ENCODE data around the gene NRG3.

NRG3 gene

DNA sequence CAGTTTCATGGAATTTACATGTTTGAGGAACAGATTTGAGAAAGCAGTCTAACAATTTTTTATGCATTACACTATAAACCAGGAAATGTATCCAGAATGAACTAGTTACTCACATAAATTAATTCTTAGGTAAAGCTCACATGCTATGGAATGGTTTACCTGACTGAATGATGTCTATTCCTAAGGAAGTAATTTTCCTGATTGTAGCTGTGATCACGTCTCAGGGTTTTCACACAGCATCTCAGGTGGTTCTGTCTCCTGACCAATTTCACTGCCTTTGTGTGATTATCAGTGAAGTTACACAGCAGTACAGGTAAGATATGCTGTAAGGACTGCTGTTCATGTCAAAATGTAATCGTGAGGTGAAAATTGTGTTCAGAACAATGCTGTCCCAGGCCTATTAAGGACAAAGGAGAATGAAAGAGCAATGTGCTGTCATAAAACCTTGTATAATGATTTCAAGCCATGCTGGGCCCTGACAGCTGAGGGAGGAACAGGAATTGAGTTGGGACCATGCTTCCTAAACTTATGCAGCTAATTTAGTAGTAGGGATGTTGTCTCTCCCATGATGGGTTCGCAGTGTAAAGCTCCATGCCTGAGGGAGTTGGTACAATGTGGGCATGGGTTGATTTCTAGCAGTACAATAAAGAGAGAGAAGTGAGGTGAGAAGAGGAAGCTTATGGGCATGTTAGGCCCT, 631.8 kb downstream of the NRG3 start:
- DNase-seq: no peak

DNA sequence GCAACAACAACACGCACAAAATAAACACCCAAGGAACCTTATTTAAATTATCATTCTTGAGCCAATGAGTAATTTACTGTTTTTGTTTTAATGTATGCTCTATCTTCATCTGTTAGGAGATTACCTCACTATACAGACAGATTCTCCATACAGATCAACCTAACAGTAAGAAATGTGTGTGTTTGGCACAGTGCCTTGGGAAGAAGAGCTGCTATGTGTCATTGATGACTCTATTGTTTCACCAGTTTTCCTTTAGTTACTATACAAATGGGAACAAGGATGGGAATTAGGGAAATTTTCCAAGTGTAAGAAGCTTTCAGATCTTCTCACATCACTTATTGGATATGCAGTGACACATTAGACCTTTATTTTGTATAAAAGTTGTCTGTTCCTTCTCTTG, 640.3 kb downstream of the NRG3 start:
- no peak for DNase-seq

DNA sequence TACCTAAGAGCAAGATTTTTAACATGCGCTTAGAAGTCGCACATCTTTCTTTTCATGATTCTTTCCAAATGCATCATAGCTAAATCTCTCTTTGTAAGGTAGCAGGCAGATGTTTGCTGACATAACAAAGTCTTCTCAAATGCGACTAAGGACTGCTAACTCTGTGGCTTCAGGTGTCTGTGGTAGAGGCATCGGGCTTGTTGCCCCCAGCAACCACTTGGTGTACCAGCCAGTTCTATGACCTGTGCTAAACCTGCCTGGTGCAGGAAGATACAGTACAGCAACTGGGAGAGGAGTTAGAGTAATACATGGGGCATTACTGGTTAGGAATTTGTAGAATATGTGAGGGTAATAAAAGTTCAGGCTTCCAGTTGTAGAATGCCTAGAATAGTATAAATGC, 654.1 kb downstream of the NRG3 start:
- no peak for DNase-seq

DNA sequence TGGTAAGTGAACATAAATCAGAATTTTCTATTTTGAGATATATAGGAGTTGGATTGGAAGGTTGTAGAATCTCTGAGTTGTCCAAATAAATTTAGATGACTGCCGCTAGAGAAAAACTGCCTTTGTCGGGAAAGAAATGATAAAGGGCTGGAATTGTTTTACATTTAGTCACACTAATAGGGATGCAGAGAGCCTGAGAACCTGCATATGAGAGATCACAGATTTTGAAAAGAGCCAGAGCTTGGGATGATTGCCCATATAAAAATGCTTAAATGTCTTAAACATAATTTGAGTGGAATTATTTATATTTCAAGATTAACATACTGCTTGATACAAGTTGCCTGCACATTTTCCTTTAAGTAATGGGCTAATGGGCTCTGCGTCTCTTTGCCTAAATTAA, 660.5 kb downstream of the NRG3 start:
- DNase-seq: no peak

DNA sequence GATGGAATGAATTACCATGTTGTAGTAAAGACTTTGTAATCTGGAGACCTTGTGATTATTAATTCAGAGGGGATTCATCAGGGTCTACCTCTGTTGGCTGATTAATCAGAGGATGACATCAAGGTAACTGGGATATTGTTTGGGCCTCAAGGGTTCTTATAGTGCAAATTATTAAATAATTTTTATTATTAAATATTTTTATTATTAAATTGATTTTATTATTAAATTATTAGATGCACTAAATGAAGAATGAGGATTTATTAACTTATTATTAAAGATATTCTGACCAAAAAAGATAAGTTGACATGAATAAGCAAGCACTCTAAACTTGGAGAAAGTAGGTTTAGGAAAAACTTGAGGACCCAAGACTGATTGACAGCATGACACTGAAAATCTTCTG, 661.7 kb downstream of the NRG3 start:
- no peak for DNase-seq

DNA sequence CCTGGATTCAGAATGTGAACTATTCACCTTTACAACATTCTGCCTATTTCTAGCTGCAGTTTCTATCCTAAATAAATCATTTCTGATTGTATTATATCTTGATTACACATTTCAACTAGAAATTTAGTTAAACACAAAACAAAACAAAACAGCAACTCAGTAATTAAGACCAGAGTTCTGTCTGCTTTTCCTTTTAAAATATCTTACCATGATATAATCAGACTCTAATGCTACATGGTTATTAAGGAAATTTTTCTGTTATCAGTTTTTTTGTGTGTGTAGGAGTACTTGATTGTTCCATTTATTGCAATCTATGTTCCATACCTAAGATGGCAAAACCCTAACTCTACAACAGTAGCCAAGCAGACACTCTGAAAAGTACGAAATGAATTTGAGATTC, 663.3 kb downstream of the NRG3 start:
- DNase-seq: no peak

DNA sequence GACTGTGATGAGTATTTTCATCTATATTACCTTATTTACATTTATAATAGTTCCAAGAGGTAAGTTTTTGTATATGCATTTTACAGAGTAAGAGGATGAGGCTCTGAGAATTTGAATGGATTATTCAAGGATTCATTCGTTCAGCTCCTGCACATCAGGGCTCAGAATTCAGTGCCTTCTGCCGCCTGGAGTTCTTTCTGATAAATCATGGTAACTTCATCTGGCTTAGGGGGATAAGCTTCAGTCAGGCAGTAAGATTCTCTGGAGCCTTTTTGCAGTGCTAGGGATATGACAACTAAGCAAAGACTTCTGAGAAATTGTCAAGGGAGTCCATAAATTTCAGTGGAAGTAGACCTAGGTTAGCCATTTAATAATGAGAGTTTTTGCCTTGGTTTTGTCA, 668.6 kb downstream of the NRG3 start:
- no peak for DNase-seq

DNA sequence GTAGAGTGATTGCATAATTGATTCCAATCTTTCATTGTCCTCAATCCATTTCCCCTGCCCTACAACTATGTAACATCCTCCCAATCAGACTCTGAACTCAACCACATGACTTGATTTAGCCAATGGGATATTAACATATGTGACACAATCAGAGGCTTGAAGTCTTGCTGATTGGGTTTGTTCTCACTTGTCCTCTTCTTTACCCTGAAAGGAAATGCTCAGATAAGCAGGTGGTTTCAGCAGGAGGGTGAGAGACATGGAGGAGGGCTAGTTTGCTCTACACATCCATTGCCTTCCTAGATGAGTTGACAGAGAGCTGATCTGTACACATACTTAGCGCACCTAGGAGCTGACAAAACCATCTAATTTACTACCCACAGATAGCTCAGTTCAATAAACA, 669.4 kb downstream of the NRG3 start:
- DNase-seq: no peak

DNA sequence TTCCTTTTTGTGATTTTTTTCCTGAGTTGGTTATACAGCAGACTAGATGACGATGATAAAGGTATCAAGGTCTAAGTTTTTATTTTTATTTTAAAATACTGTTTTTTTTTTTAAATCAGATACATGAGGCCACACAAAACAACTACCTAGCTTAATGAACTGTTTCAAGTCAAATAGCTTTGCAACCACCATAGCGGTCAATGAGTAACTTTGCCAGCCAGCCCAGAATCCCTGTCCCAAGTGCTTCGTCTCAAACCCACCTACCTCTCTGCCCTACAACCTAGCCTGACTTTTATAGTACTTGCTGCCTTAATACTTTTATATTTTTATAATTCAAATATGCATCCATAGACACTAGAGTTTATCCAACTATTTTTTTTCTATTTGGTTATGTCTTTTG, 676.5 kb downstream of the NRG3 start:
- no peak for DNase-seq

DNA sequence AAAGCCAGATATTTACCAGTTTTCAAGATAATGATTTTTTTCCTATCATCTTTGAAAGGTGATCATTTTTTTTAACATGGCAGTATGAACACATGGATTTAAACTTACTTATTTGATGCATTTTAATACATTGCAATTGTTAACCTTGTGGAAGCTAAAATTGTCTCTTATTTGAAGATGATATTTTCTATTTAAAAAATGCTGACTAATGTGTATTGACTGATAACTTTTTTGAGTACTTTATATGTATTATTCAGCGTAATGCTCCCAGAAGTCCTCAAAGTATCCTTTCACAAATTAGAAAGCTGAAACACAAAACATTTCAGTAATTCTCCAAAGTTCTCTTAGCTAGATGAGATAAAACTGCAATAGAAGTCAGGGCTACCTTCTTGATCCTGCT, 677.3 kb downstream of the NRG3 start:
- no peak for DNase-seq

DNA sequence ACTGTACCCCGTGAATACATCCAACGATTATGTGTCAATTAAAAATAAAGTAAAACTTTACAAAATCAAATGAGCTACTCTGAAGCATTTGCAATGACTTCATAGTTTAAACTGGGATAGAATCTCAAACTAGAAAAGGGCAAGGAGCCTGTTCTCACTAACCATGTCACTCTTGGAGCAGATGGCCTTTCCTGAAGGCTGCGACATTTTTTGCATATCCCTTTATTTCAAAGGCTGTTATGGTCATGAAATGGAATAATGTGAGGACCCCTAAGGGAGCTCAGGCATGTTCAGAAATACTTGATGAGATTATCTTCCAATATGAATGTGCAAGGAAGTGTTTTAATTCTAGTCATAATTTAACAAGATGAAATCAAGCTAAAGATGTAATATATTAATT, 679.4 kb downstream of the NRG3 start:
- no peak for DNase-seq

DNA sequence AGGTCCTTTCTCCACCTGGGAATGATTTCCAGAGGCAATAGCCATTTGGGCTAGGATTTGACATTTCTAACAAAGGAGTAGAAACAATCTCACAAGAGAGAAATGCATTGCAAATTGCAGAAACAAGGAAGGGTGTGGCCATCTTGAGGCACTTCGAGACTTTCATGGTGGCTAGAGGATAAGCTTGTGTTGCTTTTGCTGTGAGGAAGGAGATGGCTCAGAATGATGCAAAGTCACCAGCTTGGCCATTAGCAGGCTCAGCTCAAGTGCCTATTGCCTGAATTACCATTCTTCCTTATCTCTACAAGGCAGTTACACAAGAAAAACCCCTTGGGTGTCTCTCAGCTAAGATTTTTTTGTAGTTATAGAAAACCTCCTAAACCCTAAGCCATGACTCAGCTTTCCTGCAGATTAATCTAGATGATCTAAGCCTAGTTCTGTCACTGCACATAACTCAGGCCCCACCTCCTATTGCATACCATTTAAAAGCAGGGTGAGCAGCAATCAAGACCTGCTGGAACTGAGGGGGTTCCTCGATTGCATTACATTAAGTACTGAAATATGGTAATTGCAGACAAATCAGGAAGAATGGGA, 683.1 kb downstream of the NRG3 start:
- no peak for DNase-seq

DNA sequence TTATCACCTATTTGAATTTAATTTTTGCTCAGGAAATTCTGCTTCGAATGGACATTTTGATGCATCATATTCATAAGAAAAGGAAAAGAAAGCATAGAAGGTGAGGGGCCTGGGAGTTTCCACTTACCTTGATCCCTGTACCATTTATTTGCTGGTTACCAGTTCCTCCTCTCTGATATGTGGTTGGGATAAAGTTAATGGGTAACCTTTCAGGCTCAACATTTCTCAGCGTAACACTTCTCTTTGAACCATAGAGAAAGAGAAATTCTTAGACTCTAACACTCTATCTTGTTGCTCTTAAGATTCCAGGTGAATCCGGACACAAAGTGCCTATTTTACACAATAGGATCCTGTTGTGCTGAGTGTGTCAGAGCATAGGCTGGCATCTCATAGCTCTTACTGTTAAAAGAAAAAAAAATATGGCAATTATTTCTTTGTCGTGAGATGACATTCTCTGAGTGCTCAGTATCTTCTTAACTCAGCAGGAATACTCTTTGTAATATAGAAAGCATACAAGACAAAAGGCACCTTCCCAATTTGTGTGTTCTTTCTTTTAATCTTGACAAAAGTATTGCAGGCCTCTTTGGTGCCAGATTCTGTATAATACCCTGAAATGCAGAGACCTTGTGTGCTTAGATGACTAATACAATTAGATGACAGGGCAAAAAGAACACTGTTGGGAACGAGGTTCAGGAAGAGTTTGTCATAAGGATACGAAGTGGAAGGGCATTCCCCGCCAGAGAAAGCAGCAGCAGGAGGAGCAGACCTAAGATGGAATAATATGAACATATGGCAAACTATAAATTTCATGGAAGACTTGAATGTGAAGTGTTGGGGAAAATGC, 689.6 kb downstream of the NRG3 start:
- no peak for DNase-seq

DNA sequence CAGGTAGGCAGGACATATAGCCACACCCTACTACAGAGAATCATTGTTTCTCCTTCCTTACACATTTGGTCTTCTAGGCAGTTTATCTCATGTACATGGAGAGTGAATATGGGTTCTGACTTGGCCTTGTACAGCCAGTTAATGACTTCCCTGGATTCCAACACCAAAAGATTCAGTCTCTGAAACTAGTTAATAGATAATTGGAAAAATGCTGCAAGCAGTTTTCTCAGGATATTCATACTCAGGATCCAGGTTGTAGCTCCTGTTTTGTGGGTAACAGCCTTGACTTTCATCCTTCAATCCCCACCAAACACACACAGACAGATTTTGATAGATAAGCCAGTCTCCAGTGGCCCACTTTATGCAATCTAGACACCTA, 690.2 kb downstream of the NRG3 start:
- no peak for DNase-seq

DNA sequence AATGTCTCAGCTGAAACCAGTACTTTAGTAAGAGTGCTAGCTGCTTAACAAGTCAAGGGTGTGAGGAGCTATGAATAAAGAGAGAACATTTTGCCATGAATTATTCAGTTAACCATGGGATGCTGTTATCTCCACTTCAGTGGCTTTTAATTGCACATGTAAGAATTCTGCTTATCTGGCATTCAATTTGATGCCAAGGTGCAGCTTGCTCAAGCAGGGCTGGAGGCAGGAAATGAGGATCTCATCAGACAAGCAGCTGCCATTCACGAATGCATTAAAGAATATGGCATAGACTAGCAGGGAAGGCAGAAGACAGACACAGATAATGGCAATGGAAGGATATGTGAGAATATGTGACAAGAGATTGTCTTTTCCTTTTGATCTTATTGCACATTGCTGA, 697.8 kb downstream of the NRG3 start:
- no peak for DNase-seq

DNA sequence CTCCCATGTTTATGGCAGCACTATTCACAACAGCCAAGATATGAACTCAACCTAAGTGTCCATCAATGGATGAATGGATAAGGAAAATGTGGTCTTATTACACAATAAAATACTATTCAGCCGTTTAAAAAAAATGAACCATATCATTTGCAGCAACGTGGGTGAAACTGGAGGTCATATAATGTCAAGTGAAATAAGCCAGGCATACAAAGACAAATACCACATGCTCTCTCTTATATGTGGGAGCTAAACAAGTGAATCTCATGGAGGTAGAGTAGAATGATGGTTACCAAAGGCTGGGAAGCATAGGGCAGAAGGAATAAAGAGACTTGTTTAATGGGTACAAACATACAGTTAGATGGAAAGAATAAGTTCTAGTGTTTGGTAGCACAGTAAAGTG, 699.1 kb downstream of the NRG3 start:
- no peak for DNase-seq

DNA sequence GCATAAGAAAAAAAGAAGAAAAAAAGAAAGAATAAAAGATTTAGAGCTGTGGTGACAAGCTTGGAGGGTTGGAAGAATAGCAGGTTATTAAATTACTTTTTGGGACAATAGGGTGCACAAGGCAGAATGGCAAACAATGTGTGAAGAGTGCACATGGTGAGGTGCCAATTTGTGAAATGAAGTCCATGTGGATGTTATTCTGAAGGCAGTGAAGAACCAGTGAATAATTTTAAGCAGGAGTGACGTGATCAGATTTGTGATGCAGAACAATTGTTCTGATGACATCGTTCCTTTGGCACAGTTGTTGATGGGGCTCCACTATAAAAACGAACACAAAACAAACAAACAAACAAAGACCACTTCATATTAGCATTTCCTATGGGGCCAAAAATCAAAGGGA, 700.3 kb downstream of the NRG3 start:
- no peak for DNase-seq

DNA sequence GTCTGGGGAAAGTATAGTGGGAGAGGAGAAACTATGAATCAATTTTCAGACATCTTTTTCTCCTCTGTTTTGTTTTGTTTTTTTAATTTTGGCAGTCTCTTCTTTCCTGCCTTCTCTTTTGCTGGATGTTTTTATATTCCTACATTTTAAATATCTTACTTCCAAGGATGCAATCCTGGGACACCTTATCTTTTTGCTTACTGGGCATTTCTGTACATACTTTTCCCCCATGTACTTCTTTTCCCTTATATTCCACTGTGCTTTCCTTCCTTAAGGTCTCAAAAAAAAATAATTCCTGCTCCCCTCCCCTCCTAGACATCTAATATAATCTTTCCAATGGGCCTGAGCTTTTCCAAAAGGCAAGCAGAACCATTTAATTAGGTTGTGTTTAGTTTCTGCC, 701.1 kb downstream of the NRG3 start:
- DNase-seq: no peak

DNA sequence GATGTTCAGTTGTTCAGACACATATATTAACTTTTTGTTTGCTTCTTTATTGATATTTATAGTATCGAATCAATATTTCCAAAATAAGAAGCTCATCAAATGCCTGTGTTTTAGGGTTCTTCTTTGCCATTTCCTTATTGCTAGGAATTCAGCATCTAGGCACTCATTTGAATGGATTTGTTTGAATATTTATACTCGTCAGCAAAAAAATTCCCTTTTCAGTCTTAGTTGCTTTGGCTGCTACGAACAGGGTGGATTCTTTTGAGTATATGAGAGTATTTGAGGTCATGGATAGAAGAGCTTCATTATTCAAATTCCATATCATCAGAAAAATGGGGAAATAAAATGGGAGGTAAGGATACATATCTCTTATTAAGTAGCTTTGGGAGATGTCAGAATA, 706.9 kb downstream of the NRG3 start:
- DNase-seq: no peak

DNA sequence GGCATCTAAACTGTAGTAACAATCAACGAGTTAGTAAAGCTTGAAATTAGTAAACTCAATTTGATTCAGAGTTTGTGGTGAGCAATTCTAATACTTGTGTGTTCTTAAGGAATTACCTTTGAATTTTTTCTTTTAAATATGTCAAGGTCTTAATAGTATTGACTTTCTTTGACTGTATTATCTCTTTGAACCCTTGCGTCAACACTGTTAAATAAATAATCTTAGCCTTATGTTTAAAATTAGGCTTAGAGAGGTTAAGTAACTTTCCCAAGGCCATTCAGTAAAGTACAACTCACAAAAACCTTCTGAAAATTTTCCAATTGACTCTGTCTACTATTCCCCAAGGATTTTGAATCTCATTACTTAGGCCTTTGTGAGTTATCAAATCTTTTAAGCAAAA, 716.4 kb downstream of the NRG3 start:
- no peak for DNase-seq

DNA sequence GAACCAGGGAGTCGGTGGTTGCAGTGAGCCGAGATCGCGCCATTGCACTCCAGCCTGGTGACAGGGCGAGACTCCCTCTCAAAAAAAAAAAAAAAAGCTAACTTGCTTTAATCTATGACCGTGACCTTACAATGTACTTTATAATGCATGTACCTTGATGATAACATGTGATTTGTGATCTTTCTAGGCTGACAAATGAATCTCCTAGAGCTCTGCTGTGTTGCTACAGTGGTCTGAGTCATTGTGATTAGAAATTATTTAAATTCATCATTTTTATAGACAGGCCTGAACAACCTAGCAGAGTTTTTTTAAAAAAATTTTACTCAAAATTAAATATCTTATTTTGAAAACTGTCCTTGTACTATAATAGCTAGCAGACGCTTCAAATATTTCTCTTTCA, 722.8 kb downstream of the NRG3 start:
- DNase-seq: no peak

DNA sequence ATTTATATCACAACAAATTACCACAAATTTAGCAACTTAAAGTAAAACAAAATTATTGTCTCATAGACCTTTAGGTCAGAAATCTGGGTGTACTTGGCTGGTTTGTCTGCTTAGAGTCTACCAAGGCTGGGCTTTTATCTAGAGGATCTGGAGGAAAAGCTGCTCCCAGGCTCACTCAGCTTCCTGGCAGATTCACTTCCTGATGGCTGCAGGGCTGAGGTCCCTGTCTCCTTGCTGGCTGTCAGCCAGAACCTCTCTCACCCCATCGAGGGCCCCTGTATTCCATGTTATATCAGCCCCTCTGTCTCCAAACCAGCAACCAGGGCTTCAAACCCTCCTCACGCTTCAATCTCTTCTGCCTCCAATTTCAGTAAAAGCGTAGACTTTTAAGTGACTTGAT, 734.9 kb downstream of the NRG3 start:
- no peak for DNase-seq

DNA sequence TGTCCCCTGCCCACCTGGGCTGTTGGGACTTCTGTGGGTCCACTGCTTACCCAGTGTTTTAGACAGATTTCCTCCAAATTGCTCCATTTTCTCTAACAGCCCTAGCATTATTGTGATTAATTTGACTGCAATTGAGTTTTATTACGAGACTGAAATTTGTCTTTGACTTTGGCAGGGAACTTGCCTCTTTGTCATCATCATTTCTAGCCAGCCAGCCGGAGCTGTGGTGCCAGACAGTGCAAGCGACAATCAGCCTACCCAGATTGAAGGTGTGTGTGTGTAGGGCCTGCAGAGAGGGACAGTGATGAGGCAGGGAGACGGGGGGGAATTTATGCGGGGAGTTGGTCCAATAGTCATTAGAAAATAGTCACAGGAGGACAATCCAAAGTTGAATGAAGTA, 743.0 kb downstream of the NRG3 start:
- DNase-seq: no peak

DNA sequence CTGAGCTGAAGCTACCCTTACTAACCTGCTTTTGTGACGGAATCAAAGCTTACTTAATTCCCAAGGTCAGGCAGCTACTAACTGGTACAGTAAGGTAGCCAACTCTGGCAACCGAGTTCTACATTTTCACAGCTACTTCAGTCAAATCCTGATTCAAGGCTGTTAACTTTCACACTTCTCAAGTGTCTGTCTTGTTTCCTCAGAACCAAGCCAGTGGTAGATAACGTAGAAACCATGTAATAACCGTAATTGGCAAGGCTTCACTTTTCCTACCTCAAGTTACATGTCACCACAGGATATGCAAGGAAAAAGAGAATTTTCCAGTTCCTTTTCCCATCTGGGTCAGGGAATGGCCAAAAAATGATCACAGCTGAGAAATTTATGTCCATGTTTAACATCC, 746.7 kb downstream of the NRG3 start:
- no peak for DNase-seq

Measured in CD4-positive, alpha-beta T cell treated with Interleukin-17A for 4 hours (primary cell).